GM06990 (cell line): ENCODE results near the gene TPO.

Experiments used
- DNase-seq: peaks from one replicate; pipeline ENCODE4 v3.0.0-alpha.2; 2011; ENCODE audit not compliant: insufficient read length; ENCODE audit errors: extremely low read depth
- H3K27me3 ChIP-seq: replicated peaks from 2 replicates; pipeline ENCODE4 v1.6.0; 2011; ENCODE audit warnings: low read length; ENCODE audit not compliant: control insufficient read depth, insufficient read depth
- H3K36me3 ChIP-seq: 2 replicates; pipeline ENCODE4 v1.5.1; 2011; ENCODE audit warnings: low read length; ENCODE audit not compliant: control insufficient read depth, insufficient read depth
- H3K4me3 ChIP-seq: replicated peaks from 2 replicates; pipeline ENCODE4 v1.5.1; 2011; ENCODE audit warnings: low read depth, mild to moderate bottlenecking, control low read depth, low read length
- TF ChIP-seq, protein P1 (sequence below): IDR thresholded peaks from 2 replicates; pipeline ENCODE4 v1.5.1; 2011; ENCODE audit warnings: low read length, control low read depth, mild to moderate bottlenecking, inconsistent platforms; ENCODE audit not compliant: insufficient read depth, poor library complexity, severe bottlenecking

The TPO gene

DNA sequence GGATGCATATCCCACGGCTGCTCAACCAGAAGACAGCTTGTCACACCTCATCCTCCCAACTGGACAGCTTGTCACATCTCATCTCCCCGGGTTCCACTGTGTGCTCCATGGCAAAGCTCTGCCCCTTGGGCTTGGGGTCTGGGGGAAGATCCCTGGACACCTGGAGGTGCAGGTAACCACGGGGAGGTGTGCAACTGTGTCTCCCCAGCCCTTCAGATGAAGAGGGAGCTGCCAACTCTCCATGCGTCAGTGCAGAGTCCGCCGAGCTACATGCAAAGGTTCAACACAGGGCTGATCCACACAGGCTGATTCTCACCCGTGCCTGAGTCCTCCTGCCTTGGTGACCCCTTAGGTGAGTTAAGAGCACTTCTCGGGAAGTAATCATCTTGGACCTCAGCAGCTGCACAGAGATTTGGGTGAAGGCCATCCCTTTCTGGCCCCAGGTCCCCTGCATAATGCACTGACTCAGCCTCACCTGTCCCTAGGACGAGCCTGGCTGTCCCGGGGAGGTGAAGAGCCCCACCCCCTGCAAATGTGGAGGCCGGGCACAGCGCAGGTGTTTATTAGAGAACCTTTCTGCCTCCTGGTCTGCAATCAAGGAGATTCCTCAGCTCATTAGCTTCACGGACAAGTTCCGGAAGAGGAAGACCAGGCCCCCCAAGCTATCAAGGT is 173.1 kb downstream of the TPO start:
- no peak for DNase-seq
- Histone ChIP-seq H3K27me3 (no peaks in the 10 kb centered on the region), H3K4me3 (no peak overlapping the region), H3K36me3 (no peaks in the 10 kb centered on the region)
- TF ChIP-seq, protein P1, sequence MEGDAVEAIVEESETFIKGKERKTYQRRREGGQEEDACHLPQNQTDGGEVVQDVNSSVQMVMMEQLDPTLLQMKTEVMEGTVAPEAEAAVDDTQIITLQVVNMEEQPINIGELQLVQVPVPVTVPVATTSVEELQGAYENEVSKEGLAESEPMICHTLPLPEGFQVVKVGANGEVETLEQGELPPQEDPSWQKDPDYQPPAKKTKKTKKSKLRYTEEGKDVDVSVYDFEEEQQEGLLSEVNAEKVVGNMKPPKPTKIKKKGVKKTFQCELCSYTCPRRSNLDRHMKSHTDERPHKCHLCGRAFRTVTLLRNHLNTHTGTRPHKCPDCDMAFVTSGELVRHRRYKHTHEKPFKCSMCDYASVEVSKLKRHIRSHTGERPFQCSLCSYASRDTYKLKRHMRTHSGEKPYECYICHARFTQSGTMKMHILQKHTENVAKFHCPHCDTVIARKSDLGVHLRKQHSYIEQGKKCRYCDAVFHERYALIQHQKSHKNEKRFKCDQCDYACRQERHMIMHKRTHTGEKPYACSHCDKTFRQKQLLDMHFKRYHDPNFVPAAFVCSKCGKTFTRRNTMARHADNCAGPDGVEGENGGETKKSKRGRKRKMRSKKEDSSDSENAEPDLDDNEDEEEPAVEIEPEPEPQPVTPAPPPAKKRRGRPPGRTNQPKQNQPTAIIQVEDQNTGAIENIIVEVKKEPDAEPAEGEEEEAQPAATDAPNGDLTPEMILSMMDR = no peak

DNA sequence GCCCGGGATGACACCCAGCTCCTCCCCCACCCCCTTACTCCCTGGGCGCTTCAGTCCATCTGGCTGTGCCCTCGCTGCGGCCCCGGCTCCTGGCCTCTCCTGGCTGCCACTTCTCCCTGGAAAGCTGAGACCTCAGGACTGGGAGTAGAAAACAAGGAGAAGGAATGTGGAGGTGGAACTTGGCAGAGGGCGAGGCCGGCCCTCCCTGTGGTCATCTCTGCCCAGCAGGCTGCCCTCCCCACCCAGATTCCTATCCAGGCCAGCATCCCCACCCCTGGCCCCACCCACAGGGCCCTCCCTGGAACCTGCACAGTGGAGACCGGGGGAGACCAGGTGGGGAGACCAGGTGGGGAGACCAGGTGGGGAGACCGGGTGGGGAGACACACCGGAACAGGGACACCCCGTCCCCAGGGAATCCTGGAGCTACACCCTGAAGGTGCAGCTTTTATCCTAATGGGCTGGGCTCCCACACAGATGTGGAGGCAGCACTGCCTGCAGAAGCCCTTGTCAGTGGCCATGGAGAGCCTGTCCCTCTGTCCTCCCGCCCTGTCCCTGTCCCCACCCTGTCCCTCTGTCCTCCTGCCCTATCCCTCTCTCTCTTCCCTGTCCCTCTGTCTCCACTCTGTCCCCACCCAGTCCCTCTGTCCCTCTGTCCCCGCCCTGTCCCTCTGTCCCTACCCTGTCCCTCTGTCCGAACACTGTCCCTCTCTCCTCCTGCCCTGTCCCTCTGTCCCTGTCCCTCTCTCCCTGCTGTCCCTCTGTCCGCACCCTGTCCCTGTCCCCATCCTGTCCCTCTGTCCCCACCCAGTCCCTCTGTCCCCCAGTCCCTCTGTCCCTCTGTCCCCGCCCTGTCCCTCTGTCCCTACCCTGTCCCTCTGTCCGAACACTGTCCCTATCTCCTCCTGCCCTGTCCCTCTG is 173.9 kb downstream of the TPO start:
- no peaks in the 10 kb centered on the region for H3K36me3 ChIP-seq
- H3K4me3 ChIP-seq = no peak overlapping the region
- H3K27me3 ChIP-seq = no peaks in the 10 kb centered on the region
- TF ChIP-seq, protein P1 = no peak
- no peak for DNase-seq

DNA sequence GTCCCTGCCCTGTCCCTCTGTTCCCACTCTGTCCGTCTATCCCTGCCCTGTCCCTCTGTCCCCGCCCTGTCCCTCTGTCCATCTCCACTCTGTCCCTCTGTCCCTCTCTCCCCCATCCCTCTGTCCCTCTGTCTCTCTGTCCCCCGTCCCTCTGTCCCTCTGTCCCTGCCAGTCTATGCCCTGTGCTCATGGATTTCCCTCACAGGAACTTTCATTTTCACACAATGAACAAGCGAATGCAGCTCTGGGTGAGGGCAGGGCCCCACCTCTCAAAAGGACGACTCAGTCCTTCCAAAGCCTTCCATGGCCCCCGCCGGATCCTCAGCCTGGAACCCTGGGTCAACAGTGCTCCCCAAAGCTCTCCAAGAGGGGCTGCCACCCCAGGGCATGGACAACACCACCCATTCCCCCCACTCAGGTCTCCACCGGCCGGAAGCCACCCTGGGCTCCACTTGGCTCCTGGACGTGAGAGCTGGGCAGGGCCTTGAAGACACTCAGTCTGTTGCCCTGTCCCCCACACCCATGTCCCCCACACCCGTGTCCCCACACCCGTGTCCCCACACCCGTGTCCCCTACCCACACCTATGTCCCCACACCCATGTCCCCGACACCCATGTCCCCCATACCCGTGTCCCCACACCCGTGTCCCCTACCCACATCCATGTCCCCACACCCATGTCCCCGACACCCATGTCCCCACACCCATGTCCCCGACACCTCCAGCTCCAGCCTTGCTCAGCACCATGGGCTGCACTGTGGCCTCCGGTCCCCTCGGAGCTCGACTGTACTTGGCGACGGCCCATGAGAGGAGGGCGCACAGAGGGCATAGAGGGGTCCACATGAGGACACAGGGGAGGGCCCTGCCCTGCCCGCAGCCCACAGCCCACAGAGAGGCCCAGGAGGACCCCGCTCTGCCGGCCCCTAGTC is 175.1 kb downstream of the TPO start:
- Histone ChIP-seq H3K4me3 (no peak overlapping the region), H3K36me3 (no peaks in the 10 kb centered on the region)
- TF ChIP-seq, protein P1 = no peak

DNA sequence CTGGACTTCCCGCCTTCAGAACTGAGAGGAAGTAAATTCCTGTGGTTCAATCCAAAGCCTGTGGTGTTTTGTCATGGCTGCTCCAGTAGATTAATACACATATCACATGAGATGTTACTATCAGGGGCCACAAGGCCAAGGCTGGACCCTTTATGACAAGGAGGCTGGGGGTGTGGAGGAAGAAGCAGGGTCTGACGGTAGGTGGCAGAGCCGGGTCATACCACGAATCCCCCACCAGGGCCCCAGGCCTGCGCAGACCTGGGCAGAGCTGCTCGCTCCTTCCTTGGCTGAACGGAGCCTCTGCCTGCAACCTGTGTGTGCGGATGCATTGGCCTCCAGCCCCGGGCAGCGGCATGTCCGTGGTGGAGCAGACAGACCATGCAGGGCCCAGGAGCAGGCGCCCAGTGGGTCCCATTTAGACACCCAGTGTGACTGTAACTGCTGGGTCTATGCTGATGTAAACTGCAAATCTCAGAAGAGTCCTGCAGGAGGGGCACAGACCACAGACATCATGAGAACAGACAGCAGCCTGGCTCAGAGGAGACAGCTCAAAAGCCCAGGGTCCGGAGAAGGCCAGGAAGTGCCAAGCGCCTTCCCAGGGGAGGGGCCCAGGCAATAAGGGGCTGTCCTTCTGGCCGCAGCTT is 175.8 kb downstream of the TPO start:
- no peaks in the 10 kb centered on the region for H3K36me3 ChIP-seq
- DNase-seq = no peak
- H3K4me3 ChIP-seq = no peak overlapping the region
- TF ChIP-seq, protein P1 = no peak
- H3K27me3 ChIP-seq = no peaks in the 10 kb centered on the region

More for the DNA sequence above, 175.1 kb downstream of the TPO start:
- DNase-seq = no peak
- no peaks in the 10 kb centered on the region for H3K27me3 ChIP-seq
